Measurements from ENCODE around the gene IL20.

DNA sequence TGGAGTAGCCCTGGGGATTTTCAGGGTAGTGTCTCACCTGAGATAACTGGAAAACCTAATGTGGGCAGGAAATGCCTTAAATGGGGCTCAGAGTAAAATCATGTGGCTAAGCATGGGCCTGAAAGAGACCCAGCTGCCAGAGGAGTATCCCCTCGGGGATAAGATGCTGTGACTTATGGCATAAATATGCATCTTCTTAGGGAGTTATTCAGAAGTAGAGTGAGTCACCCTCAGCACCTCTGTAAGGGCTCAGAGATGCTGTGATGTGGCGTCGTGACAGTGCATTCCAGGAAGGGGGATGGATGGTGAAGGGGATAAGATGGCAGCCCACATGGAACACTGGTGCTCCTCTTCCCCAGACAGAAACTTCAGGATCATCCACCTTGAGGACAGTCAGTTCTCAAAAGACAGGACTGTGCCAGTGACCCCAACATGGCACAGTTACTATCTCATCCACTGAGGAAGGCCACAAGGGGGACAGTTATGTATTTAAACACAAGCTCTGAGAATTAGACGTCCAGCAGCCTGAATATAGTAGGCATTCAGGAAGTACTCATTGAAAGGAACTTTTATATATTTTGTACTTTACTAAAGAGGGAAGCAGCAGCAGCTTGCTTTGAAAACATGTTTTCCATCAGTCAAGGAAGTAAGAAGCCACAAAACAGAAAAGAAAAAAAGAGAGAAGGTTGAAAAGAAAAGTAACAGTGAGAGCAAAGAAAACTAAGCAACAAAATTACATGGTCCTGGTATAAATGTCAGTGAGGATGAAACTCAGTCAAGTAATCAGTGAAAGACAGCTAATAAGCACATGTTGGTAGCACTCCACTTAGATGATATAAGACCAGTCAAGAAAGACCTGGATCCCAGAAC is 40.1 kb downstream of the IL20 start:
- TF ChIP-seq POLR2A (IDR thresholded peaks at IDR 0.05; ENCODE audit: low read depth, low read length) (no peak), TAF1 (IDR thresholded peaks at IDR 0.05; ENCODE audit: borderline replicate concordance, low read depth, low read length) (no peak), POLR2AphosphoS5 (IDR thresholded peaks at IDR 0.05; ENCODE audit: low read depth, low read length) (no peak)
